IMR-90 (cell line): ENCODE measurements around the gene DUS3L.

Source experiments
- BHLHE40 ChIP-seq: fragments of 150-350 bp; IDR thresholded peaks from 2 replicates; pipeline ENCODE4 v1.6.1; 2016; ENCODE audit warnings: mild to moderate bottlenecking, low read depth, low read length
- CEBPB ChIP-seq: IDR thresholded peaks from 2 replicates; pipeline ENCODE4 v1.6.1; 2012; ENCODE audit warnings: low read depth, low read length, improper control_type of control experiment
- CTCF ChIP-seq: conservative IDR thresholded peaks from 2 replicates; pipeline ENCODE4 v1.5.1; 2012; ENCODE audit warnings: mild to moderate bottlenecking, low read depth, low read length, improper control_type of control experiment
- MAFK ChIP-seq: IDR thresholded peaks from 2 replicates; pipeline ENCODE4 v1.6.1; 2012; ENCODE audit warnings: low read depth, low read length, improper control_type of control experiment
- MXI1 ChIP-seq: IDR thresholded peaks from 2 replicates; pipeline ENCODE4 v1.6.1; 2012; ENCODE audit warnings: low read depth, mild to moderate bottlenecking, low read length, moderate library complexity, borderline replicate concordance
- POLR2A ChIP-seq: IDR thresholded peaks from 2 replicates; pipeline ENCODE4 v1.6.1; 2012; ENCODE audit warnings: mild to moderate bottlenecking, low read depth, low read length
- RAD21 ChIP-seq: IDR thresholded peaks from 2 replicates; pipeline ENCODE4 v1.6.1; 2012; ENCODE audit warnings: low read length, improper control_type of control experiment
- RCOR1 ChIP-seq: IDR thresholded peaks from 2 replicates; pipeline ENCODE4 v1.6.1; 2012; ENCODE audit warnings: mild to moderate bottlenecking, low read length, improper control_type of control experiment; ENCODE audit not compliant: insufficient replicate concordance
- TF ChIP-seq, protein P1 (sequence below): fragments of 150-350 bp; IDR thresholded peaks from 2 replicates; pipeline ENCODE4 v1.6.1; 2017; ENCODE audit warnings: mild to moderate bottlenecking, antibody characterized with exemption, low read length, low read depth

- TF ChIP-seq CTCF (no peak), RCOR1 (no peak), MXI1 (no peak), POLR2A (no peak), CEBPB (no peak), MAFK (no peak), BHLHE40 (no peak), RAD21 (no peak)
- TF ChIP-seq, protein P1, sequence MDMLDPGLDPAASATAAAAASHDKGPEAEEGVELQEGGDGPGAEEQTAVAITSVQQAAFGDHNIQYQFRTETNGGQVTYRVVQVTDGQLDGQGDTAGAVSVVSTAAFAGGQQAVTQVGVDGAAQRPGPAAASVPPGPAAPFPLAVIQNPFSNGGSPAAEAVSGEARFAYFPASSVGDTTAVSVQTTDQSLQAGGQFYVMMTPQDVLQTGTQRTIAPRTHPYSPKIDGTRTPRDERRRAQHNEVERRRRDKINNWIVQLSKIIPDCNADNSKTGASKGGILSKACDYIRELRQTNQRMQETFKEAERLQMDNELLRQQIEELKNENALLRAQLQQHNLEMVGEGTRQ, result no peak
Observed at GRCh38 chr19:5742051-5742450, 48.9 kb downstream of the DUS3L start.
